GM21367 (cell line): ENCODE measurements around the gene DSG2.
A peak's percentile ranks its signal among the peaks of the same experiment; 100 is the strongest.
"Not testable (repeated sequence)": the region's sequence is repeated elsewhere in the genome, so short reads cannot be mapped to it uniquely, and the experiment has no call there.

ENCODE experiments used
- ATAC-seq: cut with Tn5 transposase; IDR thresholded peaks from one replicate; pipeline ENCODE4 v1.9.1; 2021; ENCODE audit not compliant: unreplicated experiment

DSG2 gene

DNA sequence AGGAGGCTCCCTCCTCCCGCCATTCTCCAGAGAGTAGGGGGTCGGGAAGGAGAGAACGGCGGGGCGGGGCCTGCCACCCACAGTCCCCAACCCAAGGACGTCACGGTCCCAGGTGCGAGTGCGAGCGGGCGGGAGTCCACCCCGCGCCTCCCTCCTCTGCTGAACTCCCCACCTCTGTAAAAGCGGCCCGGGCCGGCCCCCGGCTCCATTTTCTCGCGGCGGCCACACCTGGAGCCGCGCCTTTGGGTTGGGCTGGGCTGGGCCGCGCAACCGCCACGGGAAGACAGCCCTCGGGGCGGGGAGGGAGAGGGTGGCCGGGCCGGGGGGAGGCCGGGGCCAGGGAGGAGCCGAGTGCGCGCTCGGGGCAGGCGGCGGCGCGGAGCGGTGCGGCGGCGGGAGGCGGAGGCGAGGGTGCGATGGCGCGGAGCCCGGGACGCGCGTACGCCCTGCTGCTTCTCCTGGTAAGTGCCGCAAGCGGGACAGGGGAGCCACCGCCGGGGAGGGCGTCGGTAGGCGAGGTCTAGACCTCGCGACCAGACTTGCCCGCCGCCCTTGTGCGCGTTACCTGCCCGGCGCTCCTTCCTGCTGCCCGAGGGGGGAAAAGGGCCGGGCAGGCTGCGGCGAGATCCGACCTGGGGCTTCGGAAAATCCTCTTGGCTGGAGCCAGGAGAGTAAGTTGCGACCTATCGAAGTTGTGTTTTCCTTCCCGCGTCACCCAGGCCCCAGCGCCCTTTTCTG, at the start of gene DSG2:
Gene DSG2, plus strand, starts transcription at position 342 of the 738 bp plus-strand sequence. Its CDS starts 75 bp downstream, at position 417.
- peak; percentile 36 for ATAC-seq

DNA sequence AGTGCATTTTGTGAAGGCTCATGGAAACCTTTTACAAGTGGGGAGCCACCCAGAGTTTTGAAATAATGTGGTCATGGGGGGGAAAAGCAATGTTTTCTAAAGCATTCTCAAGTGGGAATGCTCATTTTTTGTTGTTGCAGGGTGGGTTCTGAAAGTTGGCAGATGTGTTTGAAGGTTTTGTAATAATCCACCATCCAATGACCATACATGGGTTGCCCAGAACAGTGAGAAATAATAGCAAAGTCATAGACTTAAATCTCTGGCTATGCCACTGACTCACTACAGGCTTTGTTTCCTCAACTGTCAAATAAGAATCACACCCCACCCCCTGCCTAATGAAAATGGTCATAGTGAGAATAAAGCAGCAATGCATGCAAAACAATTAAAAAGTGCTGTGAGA, 47.6 kb upstream of the DSG2 start:
- ATAC-seq, result no peak

DNA sequence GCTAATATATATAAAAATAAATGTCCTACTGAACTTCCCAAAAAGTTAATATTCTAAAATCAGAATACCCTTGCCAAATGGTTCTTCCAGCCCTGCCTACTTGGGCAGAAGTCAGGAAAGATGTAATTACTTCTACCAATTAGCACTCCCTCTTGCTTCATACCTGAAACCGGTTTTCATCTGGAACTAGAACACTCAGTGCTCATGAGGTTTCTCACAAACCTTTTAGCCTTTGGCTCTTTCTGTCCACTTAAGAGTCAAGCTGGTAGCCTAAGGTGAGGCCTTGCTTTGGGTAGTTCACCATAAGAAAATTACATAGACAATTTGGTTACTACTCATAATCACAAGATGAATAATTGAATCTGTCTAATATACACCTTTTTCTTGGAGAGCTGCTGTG, 46.4 kb upstream of the DSG2 start:
- ATAC-seq, result no peak

DNA sequence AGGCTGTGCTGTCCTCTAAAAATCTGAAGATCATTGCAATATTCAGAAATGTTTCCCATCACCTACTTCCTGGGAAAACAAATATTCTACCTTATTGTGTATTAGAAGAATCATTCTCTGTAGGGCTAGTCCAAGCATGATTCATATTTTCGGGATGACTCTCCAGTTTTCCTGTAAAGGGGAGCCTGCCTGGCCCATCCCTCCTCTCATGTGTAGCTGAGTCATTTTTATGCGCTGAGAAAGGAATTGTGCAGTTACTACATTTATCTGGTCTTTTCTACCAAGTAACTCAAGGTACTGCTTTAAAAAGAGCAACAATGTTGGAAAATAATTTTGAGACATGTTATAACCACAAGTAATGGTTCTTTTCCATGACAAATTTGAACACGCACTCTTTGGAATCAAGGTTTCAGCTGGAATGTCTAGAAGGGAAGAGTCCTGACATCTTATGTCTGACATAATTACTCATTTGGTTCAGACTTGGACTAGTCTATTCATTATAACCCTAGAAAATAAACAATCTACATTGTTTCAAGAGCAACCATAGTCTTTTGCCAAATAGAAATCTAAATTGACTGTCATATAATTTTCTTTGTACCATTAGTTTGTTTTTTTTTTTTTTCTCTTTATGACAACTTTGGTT, 43.8 kb upstream of the DSG2 start:
- ATAC-seq, result no peak

DNA sequence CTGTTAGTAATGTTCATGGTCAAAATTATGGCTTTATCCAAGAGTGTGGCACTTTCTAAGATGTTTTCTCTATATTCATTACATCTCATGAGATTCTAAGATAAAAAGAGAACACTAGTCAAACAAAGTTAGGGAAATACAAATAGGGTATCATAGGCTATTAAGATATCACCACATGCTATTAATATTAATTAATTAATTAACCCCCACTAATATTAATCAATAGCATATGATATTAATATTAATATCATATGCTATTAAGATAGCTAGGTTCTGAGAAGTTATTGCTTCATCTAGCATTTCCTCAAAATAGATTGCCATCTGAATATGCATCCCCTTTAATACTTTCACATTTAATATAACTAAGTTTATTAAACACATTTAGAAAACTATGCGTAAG, 28.3 kb upstream of the DSG2 start:
- no peak for ATAC-seq

DNA sequence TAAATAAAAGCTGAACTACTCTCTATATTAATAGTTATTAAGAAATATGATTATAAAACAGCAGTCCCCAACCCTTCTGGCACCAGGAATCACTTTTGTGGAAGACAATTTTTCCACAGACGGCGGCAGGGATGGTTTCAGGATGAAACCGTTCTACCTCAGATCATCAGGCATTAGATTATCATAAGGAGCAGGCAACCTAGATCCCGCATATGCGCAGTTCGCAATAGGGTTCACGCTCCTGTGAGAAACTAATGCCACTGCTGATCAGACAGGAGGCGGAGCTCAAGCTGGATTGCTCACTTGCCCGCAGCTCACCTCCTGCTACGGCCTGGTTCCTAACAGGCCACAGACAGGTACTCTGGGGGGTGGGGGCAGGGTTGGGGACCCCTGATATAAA, 19.3 kb upstream of the DSG2 start:
- no peak for ATAC-seq

DNA sequence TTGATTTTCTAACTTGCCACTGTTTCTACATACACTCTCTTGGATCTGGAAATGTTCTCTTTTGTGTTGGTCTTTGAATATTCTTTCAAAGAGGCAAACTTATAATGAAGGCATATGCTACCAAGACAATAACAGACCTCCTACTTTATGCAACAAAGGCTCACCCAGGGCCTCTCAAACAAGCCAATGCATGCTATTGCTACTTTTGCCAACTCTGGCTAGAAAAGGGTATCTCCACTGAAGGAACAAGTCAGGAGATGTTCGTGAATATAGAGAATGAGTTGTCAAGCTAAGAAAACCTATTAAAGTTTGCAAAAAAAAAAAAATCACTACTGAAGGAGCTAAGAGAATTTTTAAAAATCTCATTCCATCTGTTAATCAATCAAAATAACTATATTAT, 15.9 kb upstream of the DSG2 start:
- no peak for ATAC-seq

DNA sequence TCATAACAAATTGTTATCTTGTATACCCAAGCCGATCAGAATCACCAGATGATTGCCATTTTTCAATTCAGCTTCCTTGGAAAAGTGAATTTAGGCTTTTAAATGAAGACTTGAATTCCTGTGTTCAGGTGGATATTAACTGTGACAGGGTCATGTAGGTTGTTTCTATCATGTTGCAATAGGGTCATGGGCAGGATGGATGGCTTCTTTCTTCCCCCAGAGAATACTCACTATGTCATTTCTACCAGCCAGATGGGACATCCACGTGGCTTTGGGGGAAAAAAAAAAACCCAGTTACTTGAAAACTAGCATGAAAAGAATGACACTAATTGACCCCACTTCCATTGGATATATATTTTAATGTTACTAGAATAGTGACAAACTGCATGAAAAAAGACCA, 14.6 kb upstream of the DSG2 start:
- no peak for ATAC-seq

DNA sequence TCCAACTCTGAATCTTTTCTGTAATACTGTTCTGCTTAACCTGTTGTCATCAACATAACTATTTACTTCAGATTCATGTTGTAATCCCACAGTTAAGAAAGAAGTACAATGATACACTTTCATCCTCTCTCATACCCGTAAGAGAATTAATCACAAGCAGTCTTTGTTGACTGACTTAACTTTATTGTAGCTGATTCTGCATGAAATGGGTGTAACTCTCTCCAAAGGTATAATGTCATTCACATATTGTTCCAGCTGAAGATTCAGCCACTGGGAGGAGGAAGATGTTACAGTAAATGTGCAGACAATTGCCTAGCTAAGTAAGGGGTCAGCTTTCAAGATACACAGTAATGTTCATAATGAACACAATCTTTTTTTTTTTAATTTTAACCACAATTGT, 13.5 kb upstream of the DSG2 start:
- ATAC-seq, result no peak

DNA sequence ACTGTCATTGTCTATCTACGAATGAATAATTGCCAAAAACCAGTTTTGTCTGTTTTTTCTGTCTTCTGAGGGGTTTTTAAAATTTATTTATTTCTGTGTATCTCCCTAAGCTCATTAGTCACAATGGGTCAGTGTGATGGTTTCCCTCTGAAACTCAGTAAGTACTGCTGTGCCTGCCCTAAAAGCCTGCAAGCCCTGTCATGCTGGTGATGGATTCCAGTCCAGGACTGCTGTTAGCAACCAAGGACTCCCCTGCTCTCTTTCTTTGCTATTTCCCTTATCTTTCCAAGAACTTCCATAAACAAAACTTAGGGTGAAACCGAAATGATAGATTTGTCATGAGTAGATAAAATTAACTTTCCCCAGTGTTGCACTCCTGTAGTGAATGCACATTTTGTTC, 11.8 kb upstream of the DSG2 start:
- ATAC-seq, result no peak

DNA sequence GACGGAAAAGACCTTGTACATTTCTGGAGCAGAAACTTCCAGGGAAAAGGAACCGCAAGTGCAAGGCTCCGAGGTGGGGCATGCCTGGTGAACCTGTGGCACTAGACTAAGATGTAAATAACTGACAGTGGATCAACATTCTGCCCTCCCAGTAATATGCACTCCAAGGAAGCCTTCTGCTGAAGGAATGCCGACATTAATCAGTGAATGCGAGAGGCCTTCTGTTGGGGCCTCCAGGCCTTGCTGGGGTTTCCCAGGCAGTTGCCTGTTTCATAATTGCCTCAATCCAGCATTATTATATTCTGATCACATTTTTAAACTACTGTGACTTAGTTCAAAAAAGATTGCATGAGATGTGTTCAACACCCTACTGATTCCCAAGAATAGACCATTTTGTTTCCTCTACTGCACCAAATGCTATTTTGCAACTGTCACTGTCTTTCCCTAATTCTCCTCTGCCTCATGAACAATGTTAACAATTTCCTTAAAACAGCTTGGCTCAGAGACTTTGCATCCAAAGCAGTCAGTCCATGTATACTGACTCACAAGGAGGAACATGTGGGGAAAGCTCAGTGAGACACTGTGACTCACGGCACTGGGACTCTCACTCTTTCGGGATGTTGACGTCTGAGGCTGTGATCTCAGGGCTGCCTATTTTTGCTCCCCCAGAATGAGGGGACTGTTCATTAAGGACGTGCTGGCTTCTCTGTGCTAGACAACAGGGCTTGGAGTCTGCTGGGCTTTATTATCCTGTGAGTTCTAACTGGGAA, 10.5 kb upstream of the DSG2 start:
- no peak for ATAC-seq

DNA sequence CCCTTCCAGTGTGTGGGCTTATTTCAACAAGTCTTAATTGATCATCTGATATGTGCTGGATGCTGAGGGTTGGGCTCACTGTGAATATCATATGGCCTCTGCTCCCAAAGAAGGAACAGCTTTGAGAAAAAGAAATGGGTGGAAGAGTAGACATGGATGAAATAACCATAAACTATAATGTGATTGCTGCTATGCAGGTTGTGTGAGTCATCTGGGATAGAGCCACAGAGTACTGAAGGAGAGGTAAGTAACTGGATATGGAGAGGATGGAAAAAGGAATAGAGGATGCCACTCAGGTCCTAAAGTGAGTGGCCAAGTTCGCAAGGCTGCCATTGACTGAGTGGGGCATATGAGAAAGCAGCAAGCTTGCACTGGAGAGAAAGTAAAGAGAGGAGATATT, 8.7 kb upstream of the DSG2 start:
- no peak for ATAC-seq

DNA sequence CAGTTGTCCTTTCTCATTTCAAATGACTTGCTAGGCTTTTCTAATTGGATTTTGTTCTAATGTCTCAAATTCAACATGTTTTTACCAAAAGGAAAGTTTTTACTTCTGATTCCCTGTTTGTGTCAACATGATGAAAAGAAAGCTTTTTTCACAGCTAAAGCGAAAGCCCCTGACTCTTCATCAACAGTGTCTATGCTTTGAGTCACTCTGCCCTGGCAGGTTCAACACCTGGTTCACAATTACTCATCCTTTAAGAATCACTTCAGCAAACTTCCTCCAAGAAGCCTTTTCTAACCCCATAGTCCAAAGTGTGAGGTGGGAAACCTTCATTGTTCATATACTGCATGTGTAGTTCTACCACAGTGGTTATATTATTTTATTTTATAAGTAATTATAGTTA, 7.6 kb upstream of the DSG2 start:
- peak; percentile 71 for ATAC-seq

DNA sequence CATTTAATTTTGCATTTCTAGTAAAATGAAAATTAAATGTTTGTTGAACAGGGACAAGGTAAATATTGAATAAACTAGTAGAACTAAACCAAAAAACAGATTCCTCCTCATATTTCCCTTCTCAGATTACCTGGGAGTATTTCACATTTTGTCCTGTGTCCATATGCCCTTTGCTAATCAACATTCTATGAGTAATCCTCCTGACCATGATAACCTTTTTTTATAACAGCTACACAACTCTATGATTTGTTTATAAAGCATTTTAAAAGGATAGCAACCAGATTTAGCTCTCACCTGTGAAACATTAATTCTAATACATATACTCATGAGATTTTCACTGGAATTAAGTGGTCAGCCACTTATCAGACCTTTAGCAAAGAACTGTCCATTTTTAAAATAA, 7.1 kb upstream of the DSG2 start:
- no peak for ATAC-seq

DNA sequence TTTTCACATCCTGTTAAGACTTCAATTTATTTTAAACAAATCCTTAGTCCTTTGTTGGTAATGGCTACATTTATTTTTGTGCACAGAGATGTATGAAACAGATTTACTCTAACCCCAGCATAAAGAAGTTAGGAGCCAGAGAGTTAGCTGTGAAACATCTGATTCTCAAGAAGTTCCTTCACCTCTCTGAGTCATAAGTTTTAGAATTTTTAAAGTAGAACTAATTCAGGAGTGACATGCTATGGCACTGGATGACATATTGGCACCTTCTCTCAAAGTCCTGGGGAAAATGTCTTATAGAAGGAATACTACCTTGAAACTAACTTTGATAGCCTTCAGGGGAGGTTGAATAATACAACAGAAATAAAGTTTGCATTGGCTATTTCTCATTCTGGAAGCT, 6.4 kb upstream of the DSG2 start:
- ATAC-seq, result no peak

DNA sequence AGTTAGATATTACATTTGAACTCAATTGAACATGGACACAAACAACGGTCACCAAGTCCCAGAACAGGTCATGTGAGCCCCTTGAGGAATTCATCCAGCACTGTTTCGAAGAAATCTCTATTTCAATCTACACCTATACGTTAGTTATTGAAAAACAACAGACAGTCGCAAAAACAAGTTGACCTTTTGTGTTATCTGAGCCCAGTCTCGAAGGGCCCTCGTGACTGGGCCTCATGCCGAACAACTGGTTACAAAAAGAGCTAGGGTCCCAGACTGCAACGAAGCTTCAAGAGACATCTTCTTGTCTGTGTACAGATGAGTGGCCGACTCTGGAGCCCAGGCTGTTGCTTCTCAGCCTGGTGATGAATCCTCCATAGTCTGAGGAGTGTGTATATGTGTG, 5.3 kb upstream of the DSG2 start:
- ATAC-seq, result no peak

DNA sequence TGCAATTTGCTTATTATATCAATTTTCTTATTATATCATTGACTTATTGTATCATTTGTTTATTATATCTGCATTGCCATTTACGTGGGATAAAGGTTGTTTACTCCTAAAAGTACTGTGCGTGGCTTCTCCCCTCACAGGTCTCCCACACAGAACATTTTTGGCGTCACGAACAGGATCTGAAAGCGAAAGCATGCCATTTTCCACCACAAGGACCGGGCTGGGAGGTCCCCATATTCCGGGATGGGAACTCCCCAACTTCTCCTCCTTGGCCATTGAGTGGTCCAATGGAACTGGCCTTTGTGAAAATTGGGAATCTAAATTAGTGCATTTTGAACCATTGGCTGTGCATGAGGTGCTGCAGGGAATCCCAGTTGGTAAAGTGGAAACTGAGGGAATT, 4.8 kb upstream of the DSG2 start:
- no peak for ATAC-seq

DNA sequence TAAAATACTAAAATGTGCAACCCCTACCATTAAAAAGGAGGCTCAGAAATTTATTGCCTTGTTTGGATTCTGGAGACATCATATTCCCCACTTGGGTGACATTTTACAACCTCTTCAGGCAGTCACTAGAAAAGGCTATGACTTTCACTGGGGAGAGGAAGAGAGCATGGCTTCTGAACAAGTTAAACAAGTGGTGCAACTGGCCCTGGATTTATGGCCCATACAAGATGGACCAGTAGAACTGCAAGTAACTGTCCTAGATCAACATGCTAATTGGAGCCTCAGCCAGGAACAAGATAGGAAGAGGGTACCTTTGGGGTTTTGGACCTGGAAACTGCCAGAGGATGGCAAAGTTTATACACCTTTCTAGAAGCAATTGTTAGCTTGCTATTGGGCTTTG, 4.0 kb upstream of the DSG2 start:
- ATAC-seq, result no peak

DNA sequence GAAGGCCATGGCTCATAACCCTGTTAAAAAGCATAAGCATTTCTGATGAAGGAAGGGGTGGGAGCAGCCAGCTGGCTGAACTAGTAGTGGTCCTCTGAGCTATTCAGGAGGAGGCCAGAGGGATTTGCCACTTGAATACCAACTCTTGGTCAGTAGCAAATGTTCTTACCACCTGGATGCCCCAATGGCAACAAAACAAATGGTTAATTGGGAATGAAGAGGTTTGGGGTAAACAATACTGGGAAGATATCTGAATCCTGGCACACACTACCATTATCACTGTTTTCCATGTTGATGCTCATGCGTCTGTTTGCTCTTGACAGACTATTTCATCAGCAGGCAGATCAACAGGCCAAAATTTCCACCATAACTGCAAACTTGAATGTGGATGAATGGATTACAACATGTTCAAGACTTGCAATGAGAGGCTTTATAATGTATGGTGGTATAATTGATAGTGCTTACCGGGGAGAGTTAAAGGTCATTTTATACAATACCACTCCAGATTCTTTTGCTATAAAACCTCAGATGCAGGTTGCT, 3.2 kb upstream of the DSG2 start:
- not testable (repeated sequence) for ATAC-seq

DNA sequence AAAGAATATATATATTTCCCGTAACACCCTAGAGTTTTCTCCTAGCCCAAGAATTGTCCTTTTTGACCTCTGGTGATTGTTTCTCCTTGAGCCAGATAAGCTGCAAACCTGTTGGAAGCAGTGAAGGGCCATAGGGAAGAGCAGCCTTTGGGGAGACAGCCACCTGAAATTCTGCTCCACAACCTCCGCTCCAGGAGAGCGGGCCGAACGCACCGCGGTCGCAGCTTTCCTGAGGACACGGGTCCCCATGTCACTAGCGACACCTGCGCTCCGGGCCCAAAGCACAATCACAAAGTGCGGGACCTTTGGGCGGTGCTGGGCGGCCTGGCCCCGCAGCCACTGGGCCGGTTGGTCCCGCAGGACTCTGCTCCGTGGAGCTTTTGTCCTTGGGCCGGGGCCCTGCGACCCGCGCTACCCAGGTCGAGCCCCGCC, 557 bp upstream of the DSG2 start:
- no peak for ATAC-seq

DNA sequence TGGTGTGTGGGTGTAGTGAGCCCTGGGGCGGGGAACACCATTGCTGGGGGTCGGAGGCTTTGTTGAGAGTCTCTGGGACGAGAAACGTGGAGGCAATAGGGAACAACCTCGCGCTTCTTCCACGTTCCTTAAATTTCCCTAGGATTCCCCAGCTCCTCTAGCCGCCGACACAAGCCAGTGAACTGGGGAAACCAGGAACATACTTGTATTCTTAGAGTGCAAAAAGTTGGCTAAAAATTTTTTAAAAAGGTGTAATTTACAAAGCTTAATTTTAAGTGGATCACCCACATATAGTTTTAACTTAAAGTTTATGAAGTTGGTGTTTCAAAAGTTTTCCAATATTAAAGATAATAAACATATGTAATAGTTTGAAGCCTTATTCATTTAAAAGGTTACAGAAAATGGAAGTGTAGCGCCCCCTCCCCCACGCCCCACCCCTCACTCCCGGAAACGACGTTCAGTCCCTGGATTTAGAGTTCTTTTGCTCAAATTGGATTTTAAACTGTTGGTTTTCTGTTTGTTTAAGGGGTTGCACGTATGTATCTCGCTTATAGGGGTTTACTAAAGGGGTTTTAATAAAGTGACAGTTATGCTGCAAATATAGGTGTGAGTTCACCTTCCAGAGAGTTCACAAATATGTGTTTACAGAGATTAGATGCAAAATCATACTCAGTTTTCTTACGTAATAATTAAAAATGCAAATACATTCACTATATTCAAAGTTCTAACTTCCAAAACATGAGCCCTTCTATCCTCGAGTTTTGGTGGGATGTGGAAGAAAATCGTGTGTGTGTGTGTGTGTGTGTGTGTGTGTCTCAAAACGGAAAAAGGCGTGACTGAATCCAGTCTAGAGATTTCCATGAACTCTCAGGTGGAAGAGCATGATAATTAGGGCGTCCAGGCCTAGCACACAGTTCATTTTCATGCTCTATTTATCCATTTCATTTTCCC, 872 bp downstream of the DSG2 start:
- peak; percentile 14 for ATAC-seq
